ENCODE results near the gene AKAP14.
"Not testable (repeated sequence)": the region's sequence is repeated elsewhere in the genome, so short reads cannot be mapped to it uniquely, and the experiment has no call there.

The AKAP14 gene

DNA sequence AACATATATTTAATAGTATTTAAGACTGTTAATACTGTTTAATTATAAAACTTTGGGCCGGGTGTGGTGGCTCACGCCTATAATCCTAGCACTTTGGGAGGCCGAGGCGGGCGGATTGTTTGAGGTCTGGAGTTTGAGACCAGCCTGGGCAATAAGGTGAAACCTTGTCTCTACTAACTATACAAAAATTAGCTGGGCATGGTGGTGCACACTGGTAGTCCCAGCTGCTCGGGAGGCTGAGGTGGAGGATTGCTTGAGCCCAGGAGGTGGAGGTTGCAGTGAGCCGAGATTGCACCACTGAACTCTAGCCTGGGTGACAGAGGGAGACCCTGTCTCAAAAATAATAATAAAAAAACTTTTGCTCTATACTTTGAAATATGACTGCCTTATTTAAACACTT is 26.7 kb downstream of the AKAP14 start:
- not testable (repeated sequence) for DNase-seq (ENCODE audit: low read depth in 2 of 2)

GRCh38 chrX:119935215-119935874 is 39.7 kb downstream of the AKAP14 start:
- DNase-seq (ENCODE audit: low read depth in 2 of 2) = no peak

DNA sequence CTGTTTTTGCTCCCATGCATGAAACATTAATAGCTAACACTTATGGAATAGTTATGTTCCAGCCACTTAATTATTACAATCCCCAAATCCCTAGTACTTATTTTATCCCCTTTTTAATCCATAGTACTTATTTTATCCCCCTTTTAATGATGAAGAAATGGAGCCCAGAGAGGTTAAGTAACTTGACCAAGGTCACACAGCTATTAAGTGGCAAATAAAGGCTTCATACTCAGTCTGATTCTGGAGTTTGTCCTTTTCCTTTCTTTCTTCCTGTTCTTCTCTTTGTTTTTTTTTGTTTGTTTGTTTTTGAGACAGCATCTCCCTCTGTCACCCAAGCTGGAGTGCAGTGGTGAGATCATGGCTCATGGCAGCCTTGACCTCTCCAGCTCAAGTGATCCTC is 45.6 kb downstream of the AKAP14 start:
- no peak for DNase-seq (ENCODE audit: low read depth in 2 of 2)

DNA sequence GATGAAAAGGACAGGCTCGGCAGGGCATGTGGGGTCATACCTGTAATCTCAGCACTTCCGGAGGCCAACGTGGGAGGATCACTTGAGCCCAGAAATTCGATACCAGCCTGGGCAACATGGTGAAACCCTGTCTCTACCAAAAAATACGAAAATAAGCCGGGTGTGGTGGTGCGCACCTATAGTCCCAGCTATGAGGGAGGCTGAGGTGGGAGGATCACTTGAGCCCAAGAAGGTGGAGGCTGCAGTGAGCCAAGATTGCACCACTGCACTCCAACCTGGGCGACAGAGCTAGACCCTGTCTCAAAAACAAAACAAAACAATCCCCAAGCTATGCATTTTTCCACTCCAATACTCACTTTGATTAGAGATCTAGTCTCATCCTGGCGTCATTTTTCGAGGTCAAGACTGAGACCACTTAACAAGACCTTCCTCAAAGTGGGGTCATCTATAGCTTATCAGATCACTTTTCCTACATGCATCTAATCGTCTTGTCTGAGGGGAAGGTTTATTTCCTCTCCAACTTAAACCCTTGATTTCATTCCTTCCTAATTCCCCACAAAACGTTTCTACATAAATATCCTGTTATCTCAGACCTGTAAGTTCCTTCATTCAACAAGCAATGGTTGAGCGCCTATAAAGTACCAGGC is 46.6 kb downstream of the AKAP14 start:
- no peak for DNase-seq (ENCODE audit: low read depth in 2 of 2)

DNA sequence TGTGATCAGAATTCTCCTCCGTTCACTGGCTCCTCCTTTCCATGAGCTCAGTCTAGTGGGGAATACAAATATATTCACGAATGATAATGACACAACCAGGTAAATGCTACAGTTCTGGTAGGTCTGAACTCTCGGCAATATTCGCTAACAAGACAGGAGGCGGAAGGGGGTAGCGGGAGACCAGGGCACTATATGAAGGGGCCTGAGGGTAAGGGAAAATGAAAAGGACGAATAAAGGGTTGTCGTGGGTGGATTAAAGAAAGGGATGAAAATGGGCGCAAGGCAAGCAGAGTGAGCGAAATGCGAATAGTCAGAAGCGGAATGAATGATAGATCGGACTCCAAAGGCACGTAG is 47.1 kb downstream of the AKAP14 start:
- no peak for DNase-seq (ENCODE audit: low read depth in 2 of 2)

DNA sequence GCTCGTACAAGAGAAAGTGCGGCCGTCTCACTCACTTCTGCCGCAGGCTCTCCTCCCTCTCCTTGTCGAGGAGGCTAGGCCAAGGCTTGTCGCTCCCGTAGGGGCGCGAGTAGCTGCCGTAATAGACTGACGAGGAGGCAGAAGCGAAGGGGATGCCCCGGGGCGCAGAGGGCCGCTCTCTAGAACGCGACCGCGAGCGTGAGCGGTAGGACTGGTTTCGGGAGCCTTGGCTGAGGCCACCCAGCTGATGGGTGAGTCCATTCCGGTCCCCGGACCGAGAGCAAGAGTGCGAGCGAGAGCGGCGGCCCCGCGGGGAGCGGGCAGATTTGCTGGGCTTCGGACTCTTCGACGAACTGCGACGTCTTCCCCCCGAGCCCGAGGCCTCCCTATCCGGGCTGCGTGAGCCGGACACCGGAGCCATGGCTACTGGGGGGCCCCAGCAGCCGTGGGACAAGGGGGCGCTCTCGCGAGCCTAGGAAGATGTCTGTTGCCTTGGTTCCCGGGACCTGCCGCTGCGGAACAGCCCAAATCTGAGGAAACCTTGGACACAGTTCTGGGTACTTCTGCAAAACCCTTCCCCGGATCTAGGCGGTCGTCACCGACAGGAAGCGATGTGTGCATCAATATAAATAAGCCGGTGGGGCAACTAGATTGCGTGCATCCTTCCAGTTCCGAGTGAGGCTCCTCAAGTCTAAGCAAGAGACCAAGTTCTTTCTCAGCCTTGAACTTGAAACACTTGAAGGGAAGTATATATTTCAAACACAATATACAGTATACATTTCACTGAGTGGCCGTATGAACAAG is 47.7 kb downstream of the AKAP14 start, which contains the start of gene NKAP:
Gene NKAP, minus strand, starts transcription at position 567 of the 804 bp plus-strand sequence. Its CDS starts 146 bp downstream, at position 421.
- DNase-seq (ENCODE audit: low read depth in 2 of 2) = peak; percentile 61 to 65

DNA sequence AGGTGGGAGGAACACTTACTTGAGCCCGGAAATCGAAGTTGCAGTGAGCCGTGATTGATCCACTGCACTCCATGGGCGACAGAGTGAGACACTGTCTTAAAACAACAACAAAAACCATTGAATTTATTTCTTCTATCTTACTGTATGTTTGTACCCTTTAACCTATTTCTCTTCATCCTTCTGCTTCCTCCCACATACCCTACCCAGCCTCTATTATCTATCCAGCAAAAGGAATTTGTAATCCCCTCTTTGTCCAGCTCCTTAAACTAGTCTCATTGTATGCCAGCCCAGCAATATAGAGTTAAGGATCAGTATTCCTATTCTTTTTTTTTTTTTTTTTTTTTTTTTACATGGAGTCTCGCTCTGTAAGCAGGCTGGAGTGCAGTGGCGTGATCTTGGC is 49.8 kb downstream of the AKAP14 start:
- DNase-seq (ENCODE audit: low read depth in 2 of 2) = no peak

DNA sequence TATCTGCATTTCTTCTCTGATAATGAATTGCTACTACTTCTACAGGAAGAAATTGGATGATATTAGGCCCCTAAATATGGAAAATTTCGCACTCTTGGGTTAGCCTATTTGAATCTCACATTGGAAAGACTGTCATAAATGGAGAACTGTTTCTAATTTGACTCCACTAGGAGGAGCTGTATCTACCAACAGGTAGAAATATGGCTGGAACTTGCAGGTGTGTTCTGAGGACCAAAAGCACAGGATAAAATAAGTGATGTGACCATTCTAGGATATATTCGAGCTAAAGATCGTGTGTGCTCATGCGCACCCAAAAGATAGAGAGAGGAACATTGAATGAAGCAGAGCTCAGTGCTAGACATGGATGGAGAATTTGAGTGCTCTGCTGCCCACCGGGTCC is 52.7 kb downstream of the AKAP14 start:
- no peak for DNase-seq (ENCODE audit: low read depth in 2 of 2)

- DNase-seq (ENCODE audit: low read depth in 2 of 2) = no peak
These were observed 58.7 kb downstream of the AKAP14 start for GRCh38 chrX:119954374-119954773.

DNA sequence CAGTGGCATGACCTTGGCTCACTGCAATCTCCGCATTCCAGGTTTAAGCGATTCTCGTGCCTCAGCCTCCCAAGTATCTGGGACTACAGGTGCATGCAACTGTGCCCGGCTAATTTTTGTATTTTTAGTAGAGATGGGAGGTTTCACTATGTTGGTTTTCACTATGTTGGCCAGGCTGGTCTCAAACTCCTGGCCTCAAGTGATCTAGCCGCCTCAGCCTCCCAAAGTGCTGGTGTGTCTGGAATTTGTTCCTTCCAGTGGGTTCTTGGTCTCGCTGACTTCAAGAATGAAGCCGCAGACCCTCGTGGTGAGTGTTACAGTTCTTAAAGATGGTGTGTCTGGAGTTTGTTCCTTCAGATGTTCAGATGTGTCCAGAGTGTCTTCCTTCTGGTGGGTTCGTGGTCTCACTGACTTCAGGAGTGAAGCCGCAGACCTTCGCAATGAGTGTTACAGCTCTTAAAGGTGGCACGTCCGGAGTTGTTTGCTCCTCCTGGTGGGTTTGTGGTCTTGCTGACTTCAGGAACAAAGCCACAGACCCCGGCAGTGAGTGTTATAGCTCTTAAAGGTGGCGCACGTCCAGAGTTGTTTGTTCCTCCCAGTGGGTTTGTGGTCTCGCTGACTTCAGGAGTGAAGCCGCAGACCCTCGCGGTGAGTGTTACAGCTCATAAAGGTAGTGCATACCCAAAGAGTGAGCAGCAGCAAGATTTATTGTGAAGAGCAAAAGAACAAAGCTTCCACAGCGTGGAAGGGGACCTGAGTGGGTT is 60.3 kb downstream of the AKAP14 start:
- peak; percentile 0 to 22 for DNase-seq (ENCODE audit: low read depth in 2 of 2)

DNA sequence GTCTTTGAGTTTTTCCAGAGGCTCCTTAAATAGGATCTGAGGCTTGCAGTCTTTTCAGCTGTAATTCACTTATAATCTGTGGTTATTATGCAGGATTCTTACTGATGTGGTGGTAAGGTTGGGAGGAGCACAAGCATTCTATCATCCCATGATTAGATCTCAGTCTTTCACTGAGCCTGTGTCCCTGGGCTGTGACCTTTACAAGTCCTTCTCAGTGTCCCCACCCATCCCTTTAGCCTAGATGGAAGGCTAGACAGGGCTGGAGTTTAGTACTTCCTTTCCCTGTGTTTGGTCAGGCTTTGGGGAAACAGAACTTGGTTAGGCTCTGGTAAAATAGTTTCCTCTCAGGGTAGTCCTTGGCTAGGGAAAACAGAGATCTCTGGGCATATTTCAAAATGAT is 64.9 kb downstream of the AKAP14 start:
- DNase-seq (ENCODE audit: low read depth in 2 of 2) = no peak

DNA sequence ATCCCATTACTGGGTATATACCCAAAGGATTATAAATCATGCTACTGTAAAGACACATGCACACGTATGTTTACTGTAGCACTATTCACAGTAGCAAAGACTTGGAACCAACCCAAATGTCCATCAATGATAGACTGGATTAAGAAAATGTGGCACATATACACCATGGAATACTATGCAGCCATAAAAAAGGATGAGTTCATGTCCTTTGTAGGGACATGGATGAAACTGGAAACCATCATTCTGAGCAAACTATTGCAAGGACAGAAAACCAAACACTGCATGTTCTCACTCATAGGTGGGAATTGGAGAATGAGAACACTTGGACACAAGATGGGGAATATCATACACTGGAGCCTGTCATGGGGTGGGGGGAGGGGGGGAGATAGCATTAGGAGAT is 71.1 kb downstream of the AKAP14 start:
- not testable (repeated sequence) for DNase-seq (ENCODE audit: low read depth in 2 of 2)
